Measurements from ENCODE around the gene PPIF. TPM values are rescaled to one million over a fixed set of nuclear protein-coding genes. Genes with fewer than 3 reads are reported as not detected.

PPIF gene
- total RNA-seq, 2 donors from 2014 or later: 50.4 to 51.0 TPM

DNA sequence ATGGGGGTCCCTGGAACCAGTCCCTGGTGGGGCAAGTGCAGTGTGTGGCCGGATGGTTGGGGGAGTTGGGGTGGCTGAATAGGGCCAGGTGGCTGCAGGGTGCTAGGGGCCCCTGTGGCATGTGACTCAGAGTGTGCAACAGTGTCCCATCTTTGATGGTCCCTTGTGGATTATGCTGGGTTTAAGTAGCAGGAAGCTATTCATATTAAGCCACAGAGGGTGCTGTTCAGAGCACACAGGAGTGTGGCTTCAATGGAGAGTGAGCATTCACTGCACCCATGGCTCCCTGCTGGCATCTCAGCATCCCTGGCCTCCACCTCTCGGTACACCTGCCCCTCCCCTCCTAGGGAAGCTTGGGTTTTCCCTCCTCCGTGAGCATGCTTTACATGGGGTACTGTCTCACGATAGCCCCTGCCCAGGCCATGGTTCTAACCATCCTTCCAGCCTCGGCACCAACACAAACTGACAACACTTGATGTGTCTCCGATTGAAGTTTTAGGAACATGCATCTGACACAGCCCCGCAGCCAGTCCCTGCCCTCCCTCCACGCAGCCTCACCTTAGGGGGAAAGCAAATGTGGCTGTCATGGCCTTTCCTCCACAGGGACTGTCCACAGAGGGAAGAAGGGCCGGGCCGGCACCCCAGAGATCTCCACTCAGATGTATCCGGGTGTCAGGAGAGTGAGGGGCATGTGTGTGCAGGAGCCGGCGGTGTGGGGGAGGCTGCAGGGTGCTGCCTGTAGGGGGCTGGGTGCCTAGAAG, 30.4 kb upstream of the PPIF start:
- no peak for DNase-seq
- H3K9me3 Mint-ChIP-seq: no peaks in the 10 kb centered on the region

DNA sequence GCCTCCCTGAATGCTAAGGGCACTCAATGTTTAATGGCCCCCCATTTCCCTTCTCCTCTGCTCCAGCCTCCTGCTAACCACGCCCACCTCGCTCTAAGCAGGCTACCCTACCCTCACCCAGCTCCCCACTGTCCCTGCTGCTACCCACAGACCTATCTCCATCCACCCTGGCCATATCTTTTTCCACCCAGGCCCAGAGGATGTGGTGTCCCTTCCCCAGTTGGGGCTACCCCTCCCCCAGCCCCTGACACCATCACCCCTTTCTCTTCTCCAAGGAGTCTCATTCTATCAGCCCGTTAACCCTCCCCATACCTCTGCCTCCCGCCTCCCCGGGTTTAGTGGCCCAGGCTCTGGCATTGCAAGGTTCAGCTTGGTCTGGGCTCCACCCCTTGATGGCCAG, 28.9 kb upstream of the PPIF start:
- Mint-ChIP-seq H3K27me3 (ENCODE audit: insufficient read depth) (no peaks in the 10 kb centered on the region), H3K9me3 (no peaks in the 10 kb centered on the region), H3K27ac (no peak overlapping the region), H3K4me1 (peaks cover 18% of the 10 kb centered on the region), H3K36me3 (ENCODE audit: low read depth) (peaks cover 3% of the 10 kb centered on the region), H3K4me3 (no peak overlapping the region)
- Histone ChIP-seq H3K4me3 (ENCODE audit: low read length) (no peak overlapping the region), H3K9ac (ENCODE audit: extremely low read depth, low read length, poor library complexity, severe bottlenecking) (no peak overlapping the region), H3K36me3 (ENCODE audit: control insufficient read depth, insufficient read depth, low read length) (no peaks in the 10 kb centered on the region), H3K9me3 (ENCODE audit: control insufficient read depth, low read length) (no peaks in the 10 kb centered on the region), H3K27ac (ENCODE audit: low read depth, low read length) (no peak overlapping the region), H3K27me3 (ENCODE audit: control insufficient read depth, insufficient read depth, low read length, poor library complexity, severe bottlenecking) (no peaks in the 10 kb centered on the region), H3K4me1 (ENCODE audit: control insufficient read depth, insufficient read depth, low read length) (no peaks in the 10 kb centered on the region)
- no peak for DNase-seq
- 93 to 100% methylated on average over 4 to 5 of the region's 5 CpGs for WGBS, 2 experiments (ENCODE audit: insufficient coverage in 1 of 2, insufficient read length in 1 of 2)
- TF ChIP-seq, protein P1, sequence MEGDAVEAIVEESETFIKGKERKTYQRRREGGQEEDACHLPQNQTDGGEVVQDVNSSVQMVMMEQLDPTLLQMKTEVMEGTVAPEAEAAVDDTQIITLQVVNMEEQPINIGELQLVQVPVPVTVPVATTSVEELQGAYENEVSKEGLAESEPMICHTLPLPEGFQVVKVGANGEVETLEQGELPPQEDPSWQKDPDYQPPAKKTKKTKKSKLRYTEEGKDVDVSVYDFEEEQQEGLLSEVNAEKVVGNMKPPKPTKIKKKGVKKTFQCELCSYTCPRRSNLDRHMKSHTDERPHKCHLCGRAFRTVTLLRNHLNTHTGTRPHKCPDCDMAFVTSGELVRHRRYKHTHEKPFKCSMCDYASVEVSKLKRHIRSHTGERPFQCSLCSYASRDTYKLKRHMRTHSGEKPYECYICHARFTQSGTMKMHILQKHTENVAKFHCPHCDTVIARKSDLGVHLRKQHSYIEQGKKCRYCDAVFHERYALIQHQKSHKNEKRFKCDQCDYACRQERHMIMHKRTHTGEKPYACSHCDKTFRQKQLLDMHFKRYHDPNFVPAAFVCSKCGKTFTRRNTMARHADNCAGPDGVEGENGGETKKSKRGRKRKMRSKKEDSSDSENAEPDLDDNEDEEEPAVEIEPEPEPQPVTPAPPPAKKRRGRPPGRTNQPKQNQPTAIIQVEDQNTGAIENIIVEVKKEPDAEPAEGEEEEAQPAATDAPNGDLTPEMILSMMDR (conservative IDR thresholded peaks at IDR 0.05): no peak

More for the DNA sequence above, 30.4 kb upstream of the PPIF start:
- Histone ChIP-seq H3K4me1 (ENCODE audit: control insufficient read depth, insufficient read depth, low read length) (no peaks in the 10 kb centered on the region), H3K27me3 (ENCODE audit: control insufficient read depth, insufficient read depth, low read length, poor library complexity, severe bottlenecking) (no peaks in the 10 kb centered on the region), H3K9ac (ENCODE audit: extremely low read depth, low read length, poor library complexity, severe bottlenecking) (no peak overlapping the region), H3K27ac (ENCODE audit: low read depth, low read length) (no peak overlapping the region), H3K4me3 (ENCODE audit: low read length) (no peak overlapping the region), H3K36me3 (ENCODE audit: control insufficient read depth, insufficient read depth, low read length) (no peaks in the 10 kb centered on the region), H3K9me3 (ENCODE audit: control insufficient read depth, low read length) (no peaks in the 10 kb centered on the region)
- 80 to 81% methylated on average over 1 to 13 of the region's 13 CpGs for WGBS, 2 experiments (ENCODE audit: insufficient coverage in 1 of 2, insufficient read length in 1 of 2)
- Mint-ChIP-seq H3K36me3 (ENCODE audit: low read depth) (peaks cover 10% of the 10 kb centered on the region), H3K27ac (peak overlapping the region; percentile 31), H3K4me3 (no peak overlapping the region), H3K4me1 (peaks cover 18% of the 10 kb centered on the region), H3K27me3 (ENCODE audit: insufficient read depth) (no peaks in the 10 kb centered on the region)
- TF ChIP-seq, protein P1 (conservative IDR thresholded peaks at IDR 0.05): peak; percentile 41

DNA sequence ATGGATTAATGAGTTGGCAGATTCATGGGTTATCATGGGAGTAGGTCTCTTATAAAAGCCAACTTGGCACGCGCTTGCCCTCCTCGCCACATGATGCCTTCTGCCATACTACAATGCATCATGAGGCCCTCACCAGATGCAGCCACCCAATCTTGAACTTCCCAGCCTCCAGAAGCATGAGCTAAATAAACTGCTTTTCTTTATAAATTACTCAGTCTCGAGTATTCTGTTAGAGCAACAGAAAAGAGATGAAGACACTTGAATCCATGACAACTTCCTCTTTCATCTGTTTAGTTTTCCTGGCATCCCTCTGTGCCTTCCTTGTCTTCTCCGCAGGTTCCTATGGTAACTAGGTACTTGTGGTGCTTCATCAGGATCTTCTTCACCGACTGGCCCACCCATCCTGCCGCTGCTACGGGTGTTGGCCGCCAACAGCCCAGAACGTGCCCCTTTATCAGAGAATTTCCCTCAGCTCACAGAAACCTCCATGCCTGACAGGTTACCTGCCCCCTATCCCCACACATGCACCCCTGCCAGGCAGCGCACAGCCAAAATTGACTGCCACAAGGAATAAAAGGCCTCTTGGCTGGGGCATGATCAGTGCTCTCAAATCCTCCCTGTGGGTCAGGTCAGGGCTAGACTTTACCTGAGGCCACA, 28.0 kb upstream of the PPIF start:
- Mint-ChIP-seq H3K4me3 (no peak overlapping the region), H3K4me1 (peaks cover 18% of the 10 kb centered on the region), H3K36me3 (ENCODE audit: low read depth) (peaks cover 2% of the 10 kb centered on the region), H3K27me3 (ENCODE audit: insufficient read depth) (no peaks in the 10 kb centered on the region), H3K27ac (no peak overlapping the region), H3K9me3 (no peaks in the 10 kb centered on the region)
- Histone ChIP-seq H3K27me3 (ENCODE audit: control insufficient read depth, insufficient read depth, low read length, poor library complexity, severe bottlenecking) (no peaks in the 10 kb centered on the region), H3K27ac (ENCODE audit: low read depth, low read length) (no peak overlapping the region), H3K4me3 (ENCODE audit: low read length) (no peak overlapping the region), H3K9me3 (ENCODE audit: control insufficient read depth, low read length) (no peaks in the 10 kb centered on the region), H3K4me1 (ENCODE audit: control insufficient read depth, insufficient read depth, low read length) (no peaks in the 10 kb centered on the region), H3K36me3 (ENCODE audit: control insufficient read depth, insufficient read depth, low read length) (no peaks in the 10 kb centered on the region), H3K9ac (ENCODE audit: extremely low read depth, low read length, poor library complexity, severe bottlenecking) (no peak overlapping the region)
- 84 to 86% methylated on average over 7 to 11 of the region's 11 CpGs for WGBS, 2 experiments (ENCODE audit: insufficient coverage in 1 of 2, insufficient read length in 1 of 2)
- TF ChIP-seq, protein P1 (conservative IDR thresholded peaks at IDR 0.05): no peak
- DNase-seq: no peak

Data from endodermal cell (in vitro differentiated cells).